OCI-LY1 (cell line): ENCODE data around the gene SLC43A3.

Experiments used
- H2AFZ ChIP-seq: fragments of 200-600 bp; sonication (generic), shearing (Covaris generic); 2 replicates; pipeline ENCODE4 v1.6.0; 2014; ENCODE audit warnings: antibody characterized with exemption, mild to moderate bottlenecking, low read length
- H3F3A ChIP-seq: fragments of 200-600 bp; sonication (generic), shearing (Covaris generic); 2 replicates; pipeline ENCODE4 v1.6.0; 2014; ENCODE audit warnings: mild to moderate bottlenecking, antibody characterized with exemption, low read length, moderate library complexity; ENCODE audit not compliant: insufficient read depth
- H3K27ac ChIP-seq: fragments of 200-600 bp; sonication (generic); 2 replicates; pipeline ENCODE4 v1.5.1; 2014; ENCODE audit warnings: low read length, mixed run types, mild to moderate bottlenecking, low read depth; ENCODE audit not compliant: poor library complexity, severe bottlenecking
- H3K27me3 ChIP-seq: fragments of 200-600 bp; sonication (generic); 2 replicates; pipeline ENCODE4 v1.6.0; 2014; ENCODE audit warnings: antibody characterized with exemption, mild to moderate bottlenecking, low read length, moderate library complexity; ENCODE audit not compliant: insufficient read depth
- H3K36me3 ChIP-seq: fragments of 200-600 bp; sonication (generic); 2 replicates; pipeline ENCODE4 v1.6.1; 2014; ENCODE audit warnings: mild to moderate bottlenecking, antibody characterized with exemption, low read length, moderate library complexity, mixed read lengths; ENCODE audit not compliant: insufficient read depth
- H3K4me1 ChIP-seq: fragments of 200-600 bp; sonication (generic); 2 replicates; pipeline ENCODE4 v1.5.1; 2014; ENCODE audit warnings: mild to moderate bottlenecking, low read length, moderate library complexity; ENCODE audit not compliant: insufficient read depth, severe bottlenecking
- H3K4me2 ChIP-seq: fragments of 200-600 bp; sonication (generic), shearing (Covaris generic); 2 replicates; pipeline ENCODE4 v1.6.1; 2014; ENCODE audit warnings: low read length
- H3K4me3 ChIP-seq: fragments of 200-600 bp; sonication (generic); 2 replicates; pipeline ENCODE4 v1.5.1; 2014; ENCODE audit warnings: low read length, low read depth, mild to moderate bottlenecking, mixed read lengths; ENCODE audit not compliant: poor library complexity, severe bottlenecking
- H3K79me2 ChIP-seq: fragments of 200-600 bp; shearing (Covaris generic); 2 replicates; pipeline ENCODE4 v1.6.1; 2016; ENCODE audit warnings: mixed run types, low read length, mixed read lengths; ENCODE audit not compliant: insufficient read depth
- H3K9ac ChIP-seq: fragments of 200-600 bp; sonication (generic), shearing (Covaris generic); 2 replicates; pipeline ENCODE4 v1.6.1; 2014; ENCODE audit warnings: mild to moderate bottlenecking, low read length, mixed read lengths
- H3K9me2 ChIP-seq: fragments of 200-600 bp; sonication (generic), shearing (Covaris generic); 2 replicates; pipeline ENCODE4 v1.6.1; 2014; ENCODE audit warnings: low read depth, mild to moderate bottlenecking, low read length, mixed read lengths
- H3K9me3 ChIP-seq: fragments of 200-600 bp; shearing (Covaris generic); 2 replicates; pipeline ENCODE4 v1.6.1; 2014; ENCODE audit warnings: low read length, mixed read lengths
- H4K20me1 ChIP-seq: fragments of 200-600 bp; sonication (generic), shearing (Covaris generic); 2 replicates; pipeline ENCODE4 v1.6.0; 2016; ENCODE audit warnings: mild to moderate bottlenecking, low read length; ENCODE audit not compliant: insufficient read depth
- CTCF ChIP-seq: fragments of 200-600 bp; sonication (generic), shearing (Covaris generic); IDR thresholded peaks from 2 replicates; pipeline ENCODE4 v1.5.1; 2017; ENCODE audit warnings: mild to moderate bottlenecking, antibody characterized with exemption, low read length, moderate library complexity, mixed read lengths
- EZH2 ChIP-seq: fragments of 200-600 bp; sonication (generic), shearing (Covaris generic); IDR thresholded peaks from 2 replicates; pipeline ENCODE4 v1.8.0; 2017; ENCODE audit warnings: borderline replicate concordance, mixed run types, mild to moderate bottlenecking, antibody characterized with exemption, low read length, moderate library complexity, mixed read lengths

SLC43A3 gene

GRCh38 chr11:57373146-57373545, 53.8 kb downstream of the SLC43A3 start:
- Histone ChIP-seq H3K4me2 (no peak overlapping the region), H3K27me3 (no peaks in the 10 kb centered on the region), H3K9ac (no peak overlapping the region), H3K36me3 (no peaks in the 10 kb centered on the region), H4K20me1 (no peaks in the 10 kb centered on the region), H3K4me1 (no peaks in the 10 kb centered on the region), H2AFZ (no peak overlapping the region), H3K9me2 (no peaks in the 10 kb centered on the region), H3K27ac (no peak overlapping the region), H3K79me2 (no peaks in the 10 kb centered on the region), H3K9me3 (no peaks in the 10 kb centered on the region), H3K4me3 (no peak overlapping the region), H3F3A (no peaks in the 10 kb centered on the region)
- TF ChIP-seq CTCF = no peak
- TF ChIP-seq EZH2 = no peak

GRCh38 chr11:57370941-57371340, 56.0 kb downstream of the SLC43A3 start:
- TF ChIP-seq EZH2 (no peak), CTCF (no peak)
- Histone ChIP-seq H3F3A (no peaks in the 10 kb centered on the region), H2AFZ (no peak overlapping the region), H3K4me3 (no peak overlapping the region), H3K4me2 (no peak overlapping the region), H3K36me3 (no peaks in the 10 kb centered on the region), H3K27ac (no peak overlapping the region), H3K79me2 (no peaks in the 10 kb centered on the region), H3K9ac (no peak overlapping the region), H3K9me2 (no peaks in the 10 kb centered on the region), H3K4me1 (no peaks in the 10 kb centered on the region), H3K9me3 (no peaks in the 10 kb centered on the region), H4K20me1 (no peaks in the 10 kb centered on the region), H3K27me3 (no peaks in the 10 kb centered on the region)

GRCh38 chr11:57370251-57370650, 56.7 kb downstream of the SLC43A3 start:
- Histone ChIP-seq H3K4me1 (no peaks in the 10 kb centered on the region), H4K20me1 (no peaks in the 10 kb centered on the region), H3K9me2 (no peaks in the 10 kb centered on the region), H3K4me2 (no peak overlapping the region), H3K27ac (no peak overlapping the region), H3K79me2 (no peaks in the 10 kb centered on the region), H3F3A (no peaks in the 10 kb centered on the region), H3K9me3 (no peaks in the 10 kb centered on the region), H3K9ac (no peak overlapping the region), H3K36me3 (no peaks in the 10 kb centered on the region), H2AFZ (no peak overlapping the region), H3K4me3 (no peak overlapping the region), H3K27me3 (no peaks in the 10 kb centered on the region)
- TF ChIP-seq CTCF (no peak), EZH2 (no peak)
